Kidney capillary endothelial cell (primary cell): ENCODE results near the gene FGF22.
"Not testable (repeated sequence)": the region's sequence is repeated elsewhere in the genome, so short reads cannot be mapped to it uniquely, and the experiment has no call there.

Experiments
- DNase-seq: peaks from one replicate; pipeline ENCODE4 v3.0.0-alpha.2; 2018; ENCODE audit warnings: low spot score

The FGF22 gene

DNA sequence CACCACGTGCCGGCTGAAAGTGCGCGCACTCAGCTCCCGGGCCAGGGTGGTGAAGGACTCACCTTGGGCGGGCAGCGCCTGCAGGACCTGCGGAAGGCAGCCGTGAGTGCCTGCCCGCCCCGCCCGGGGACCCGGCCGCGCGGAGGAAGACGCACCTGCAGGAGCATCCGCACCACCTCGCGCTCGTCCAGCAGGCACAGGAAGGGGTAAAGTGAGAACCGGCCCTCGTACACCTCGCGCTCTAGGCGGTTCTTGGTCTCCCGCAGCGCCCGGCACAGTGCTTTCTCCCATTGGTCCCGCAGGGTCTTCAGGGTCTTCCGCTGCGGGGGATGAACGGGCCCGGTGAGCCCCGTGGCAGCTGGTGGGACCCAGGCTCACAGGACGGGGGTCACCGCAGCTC, 17.0 kb upstream of the FGF22 start:
- no peak for DNase-seq

DNA sequence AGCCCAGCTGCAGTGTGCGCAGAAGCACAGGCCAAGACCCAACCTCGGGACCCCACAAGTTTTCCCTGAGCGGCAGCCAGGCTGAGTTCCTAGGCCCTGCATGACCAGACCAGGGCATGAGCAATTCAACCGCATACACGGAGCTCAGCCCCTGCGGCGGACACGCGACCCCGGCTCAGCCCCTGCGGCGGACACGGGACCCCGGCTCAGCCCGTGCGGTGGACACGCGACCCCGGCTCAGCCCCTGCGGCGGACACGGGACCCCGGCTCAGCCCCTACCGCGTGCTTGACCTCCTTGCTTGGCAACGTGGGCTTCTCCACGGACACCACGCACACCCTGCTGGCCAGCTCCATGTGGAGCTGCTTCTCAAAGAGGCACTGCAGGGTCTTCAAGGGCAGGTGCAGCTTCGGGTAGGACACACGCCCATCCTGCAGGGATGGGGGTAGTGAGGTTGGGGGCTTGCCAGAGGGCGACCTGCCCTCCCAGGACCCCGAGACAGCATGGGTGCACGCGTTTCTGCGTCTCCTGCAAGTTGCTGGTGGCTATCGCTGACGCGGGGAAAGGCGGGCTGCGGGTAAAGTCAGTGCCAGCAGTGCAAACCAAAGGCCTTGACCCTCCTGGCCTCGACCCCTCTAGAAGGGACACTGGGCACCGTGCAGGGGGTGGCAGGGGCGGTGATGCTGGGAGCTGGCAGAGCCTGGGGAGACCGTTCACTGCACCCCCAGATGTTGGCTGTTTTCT, 16.3 kb upstream of the FGF22 start:
- DNase-seq, result no peak

DNA sequence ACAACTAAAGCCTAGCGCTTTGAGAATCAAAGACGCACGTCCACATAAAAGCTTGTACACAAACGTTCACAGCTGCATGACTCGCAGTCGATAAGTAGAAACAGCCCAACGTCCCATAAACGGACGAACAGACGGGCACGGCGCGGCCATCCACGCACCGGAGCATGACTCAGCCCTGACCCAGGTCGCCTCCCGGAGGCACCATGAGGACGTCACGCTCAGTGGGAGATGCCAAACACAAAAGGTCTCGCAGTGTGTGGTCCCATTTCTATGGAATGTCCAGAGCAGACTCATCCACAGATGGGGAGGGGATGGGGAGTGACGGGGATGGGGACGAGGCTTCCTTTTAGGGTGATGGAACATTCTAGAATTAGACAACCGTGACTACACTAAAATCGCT, 15.7 kb upstream of the FGF22 start:
- DNase-seq, result no peak

DNA sequence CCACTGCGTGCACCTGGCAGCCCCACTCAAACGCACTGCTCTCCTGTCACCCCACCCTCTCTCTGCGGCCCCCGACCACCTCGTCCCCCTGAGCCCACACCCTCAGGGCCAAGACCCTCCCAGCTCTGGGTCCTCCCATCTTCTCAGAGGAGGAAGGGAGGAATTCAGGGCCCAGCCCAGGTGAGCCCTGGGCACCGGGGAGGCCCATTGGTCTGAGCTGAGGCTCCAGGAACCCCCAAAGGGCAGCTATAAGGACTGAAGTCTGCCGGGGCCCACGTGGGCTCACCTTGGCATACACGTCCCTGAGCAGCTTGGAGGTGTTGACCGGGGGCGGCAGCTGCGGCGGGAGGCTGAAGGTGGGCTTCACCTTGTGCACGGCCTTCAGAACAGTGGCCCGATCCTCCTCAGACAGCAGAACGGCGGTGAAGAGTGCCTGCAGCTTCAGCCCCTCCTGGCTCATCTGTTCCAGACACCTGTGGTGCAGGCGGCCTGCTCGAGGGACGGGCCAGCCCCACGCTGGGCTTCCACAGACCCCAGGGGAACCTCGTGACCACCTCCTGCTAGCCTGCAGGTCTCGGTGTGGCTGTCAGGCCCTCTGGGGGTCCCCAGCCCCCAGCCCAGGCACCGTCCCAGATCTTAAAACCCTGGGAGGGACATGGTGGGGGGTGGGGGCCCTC, 15.1 kb upstream of the FGF22 start:
- DNase-seq, result no peak

DNA sequence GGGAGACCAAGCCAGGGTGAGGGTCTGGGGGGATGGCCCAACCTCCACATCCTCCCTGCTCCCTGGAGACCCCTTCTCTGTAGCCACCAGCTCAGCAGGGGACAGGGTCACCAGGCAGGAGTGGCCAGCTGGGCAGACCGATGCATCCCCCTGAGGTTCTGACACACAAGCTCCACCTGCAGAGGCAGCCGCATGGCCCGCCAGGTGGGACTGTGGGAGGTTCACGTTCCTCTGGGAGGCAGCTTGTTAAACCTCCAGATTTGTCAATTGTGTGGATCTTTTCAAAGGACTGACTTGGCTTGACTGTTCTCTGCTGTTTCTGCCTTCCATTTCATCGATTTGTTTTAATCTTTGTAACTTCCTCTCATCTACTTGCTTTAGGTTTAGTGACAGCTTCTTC, 14.4 kb upstream of the FGF22 start:
- DNase-seq, result no peak

DNA sequence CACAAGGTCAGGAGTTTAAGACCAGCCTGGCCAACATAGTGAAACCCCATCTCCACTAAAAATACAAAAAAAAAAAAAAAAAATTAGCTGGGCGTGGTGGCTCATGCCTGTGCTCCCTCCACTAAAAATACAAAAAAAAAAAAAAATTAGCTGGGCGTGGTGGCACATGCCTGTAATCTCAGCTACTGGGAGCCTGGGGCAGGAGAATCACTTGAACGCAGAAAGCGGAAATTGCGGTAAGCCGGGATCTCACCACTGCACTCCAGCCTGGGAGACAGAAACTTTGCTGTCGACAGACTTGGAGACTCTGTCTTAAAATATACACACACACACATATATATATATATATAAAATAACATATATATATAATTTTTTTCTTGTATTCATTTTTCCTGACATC, 13.1 kb upstream of the FGF22 start:
- DNase-seq, result not testable (repeated sequence)

DNA sequence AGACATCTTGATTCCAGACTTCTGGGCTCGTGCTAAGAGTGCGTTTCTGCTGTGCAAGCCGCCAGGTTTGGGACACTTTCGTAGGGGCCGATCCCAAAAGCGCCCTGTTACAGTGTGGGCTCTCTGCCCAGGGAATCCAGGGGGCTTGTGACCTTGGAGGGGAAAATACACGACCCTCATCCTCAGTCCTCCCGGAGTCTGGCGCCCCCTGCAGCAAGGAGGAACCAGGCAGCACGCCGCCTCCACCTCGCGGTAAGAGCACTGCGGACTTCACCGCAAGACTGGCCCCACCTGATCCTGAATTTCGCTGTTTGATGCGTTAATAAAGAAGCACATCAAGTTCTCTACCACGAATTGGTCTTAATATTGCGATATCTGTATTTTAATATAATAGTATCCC, 11.5 kb upstream of the FGF22 start:
- DNase-seq, result no peak

DNA sequence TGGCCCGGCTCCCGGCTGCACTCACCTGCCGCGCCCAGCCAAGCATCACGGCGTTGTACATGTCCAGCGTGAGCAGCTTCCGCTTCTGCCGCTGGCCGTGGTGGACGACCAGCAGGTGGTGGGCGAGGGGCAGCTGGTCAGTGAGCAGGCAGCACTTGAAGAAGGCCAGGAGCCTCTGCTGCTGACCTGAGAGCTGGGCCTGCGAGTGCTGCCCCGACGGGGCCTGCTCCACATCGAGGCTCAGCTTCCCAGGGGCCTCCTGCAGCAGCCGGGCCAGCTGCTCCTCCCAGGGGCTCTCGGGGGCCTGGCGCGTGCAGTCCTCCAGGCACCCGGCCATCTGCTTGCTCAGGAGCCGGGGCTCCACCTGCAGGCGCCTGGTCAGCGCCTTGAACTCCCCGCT, 10.2 kb upstream of the FGF22 start:
- DNase-seq, result not testable (repeated sequence)

DNA sequence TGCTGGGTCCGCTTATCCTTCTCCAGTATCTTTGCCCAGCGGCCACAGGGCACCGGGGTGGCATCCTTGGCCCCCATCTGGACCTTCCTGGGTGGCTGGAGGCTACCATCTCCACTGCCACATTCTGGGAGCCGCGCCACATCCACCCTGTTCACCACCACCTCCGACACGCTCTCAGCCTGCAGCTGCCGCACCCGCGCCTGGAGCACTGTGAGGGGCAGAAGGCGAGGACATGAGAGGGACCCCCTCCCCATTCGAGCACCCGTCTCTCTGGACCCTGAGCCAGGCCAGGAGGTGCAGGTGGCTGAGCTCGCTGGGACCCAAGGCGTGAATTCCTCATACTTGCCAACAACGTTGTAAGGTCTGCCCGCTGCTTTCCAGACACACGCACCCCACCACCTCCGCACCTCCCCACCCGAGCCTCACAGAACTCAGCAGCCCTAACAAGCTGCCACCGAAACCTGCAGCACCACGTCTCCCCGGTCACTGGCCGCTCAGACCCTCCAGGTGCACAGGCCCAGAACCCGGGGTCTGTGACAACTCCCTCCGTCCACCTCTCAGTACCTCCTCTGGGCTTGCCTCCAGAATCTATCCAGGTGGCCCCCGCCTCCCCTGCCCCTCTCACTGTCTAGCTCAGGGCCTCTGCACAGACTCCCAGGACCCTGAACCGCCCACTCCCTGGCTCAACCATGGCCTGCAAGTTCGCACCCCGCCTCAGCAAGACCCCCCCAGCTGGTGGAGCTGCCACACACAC, 9.5 kb upstream of the FGF22 start:
- no peak for DNase-seq

DNA sequence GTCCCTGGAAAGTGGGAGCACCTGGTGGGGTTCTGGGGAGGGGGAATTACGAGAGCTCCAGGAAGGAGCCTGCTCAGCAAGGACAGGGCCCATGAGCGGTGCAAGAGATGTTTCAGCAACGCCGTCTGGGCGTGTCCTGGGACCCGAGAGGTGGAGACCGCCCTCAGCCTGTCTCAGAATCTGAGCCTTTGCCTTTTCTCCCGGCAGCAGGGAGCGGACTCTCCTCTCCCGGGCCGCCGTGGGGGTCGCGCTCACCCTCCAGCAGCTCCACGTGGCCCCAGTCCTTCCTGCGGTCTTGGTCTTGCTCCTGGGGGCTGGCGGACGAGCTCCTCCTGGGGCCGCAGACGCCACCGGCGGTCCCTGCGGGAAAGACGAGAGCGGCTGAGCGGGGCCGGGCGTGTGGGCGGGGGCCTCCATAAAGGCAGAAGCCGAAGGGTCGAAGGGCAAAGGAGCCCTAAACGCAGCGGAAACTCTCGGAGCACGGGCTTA, 7.1 kb upstream of the FGF22 start:
- peak; percentile 65 for DNase-seq

DNA sequence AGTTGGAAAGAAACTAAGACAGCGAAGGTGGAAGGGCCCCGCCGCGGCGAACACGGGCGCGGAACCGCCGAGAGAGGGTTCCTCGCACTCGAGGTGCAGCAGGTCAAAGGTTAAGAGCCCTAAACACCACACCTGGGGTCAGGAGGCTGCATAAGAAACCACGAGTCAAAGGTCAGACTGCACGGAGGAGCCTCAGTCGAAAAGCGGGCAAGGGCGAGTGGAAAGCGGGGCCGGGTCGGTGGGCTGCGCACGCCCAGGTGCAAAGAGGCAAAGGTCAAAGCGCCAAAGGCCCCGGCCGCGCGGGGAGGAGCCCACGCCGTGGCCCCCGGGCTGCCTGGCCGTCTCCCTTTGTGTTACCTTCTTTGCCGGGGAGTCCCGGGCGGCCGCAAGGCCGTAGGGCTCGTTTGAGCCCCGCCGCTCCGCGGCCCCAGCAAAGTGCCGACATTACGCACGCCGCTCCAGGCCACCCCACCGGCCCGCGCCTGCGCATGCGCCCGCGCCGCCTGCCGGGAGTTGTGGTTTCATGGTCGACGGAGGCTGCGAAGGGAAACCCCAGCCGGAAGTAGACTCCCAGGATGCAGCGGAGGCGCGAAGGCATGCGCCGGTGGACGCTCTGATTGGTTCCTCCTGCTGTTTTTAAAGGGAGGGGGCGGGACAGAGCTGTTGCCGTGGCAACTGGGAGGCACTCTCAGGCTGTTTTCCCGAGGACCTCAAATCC, 6.5 kb upstream of the FGF22 start, which contains the start of gene POLRMT:
TSS of gene POLRMT (minus strand) at position 470 of the 718 bp plus-strand sequence. CDS start at position 445, 25 bp downstream.
- DNase-seq, result peak; percentile 96

DNA sequence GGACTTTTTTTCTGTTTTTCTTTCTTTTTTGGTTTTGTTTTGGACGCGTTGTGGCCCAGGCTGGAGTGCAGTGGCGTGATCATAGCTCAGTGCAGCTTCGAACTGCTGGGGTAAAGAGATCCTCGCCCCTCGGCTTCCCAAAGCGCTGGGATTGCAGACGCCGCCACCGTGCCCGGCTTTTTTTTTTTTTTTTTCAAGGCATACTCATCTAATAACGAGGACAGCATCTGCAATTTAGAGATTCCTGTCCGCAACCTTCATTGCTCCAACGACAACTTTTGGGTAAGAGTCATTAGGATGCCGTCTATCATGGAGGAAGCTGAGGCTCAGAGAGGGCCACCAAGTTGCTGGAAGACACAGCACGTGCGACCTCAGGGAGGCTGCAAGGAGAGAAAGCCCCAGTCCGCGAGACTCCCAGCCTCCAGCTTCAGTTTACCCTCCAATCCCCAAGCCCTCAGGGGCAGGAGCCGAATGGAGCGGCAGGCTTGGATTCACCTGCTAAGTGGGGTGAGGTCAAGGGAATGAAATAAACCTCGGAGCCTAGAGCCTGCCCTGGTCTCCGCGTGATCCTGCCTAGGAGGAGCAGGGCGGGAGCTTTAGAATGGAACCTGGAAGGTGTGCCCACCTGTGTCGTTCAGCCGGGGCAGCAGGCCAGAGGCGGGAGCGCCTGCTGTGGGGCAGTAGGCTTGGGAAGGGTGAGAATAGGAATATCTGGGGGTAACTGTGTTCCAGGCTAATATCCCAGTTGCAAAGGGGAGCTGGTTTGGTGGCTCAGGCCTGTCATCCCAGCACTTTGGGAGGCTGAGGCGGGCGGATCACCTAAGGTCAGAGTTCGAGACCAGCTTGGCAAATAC, 5.7 kb upstream of the FGF22 start:
- DNase-seq, result peak; percentile 18

DNA sequence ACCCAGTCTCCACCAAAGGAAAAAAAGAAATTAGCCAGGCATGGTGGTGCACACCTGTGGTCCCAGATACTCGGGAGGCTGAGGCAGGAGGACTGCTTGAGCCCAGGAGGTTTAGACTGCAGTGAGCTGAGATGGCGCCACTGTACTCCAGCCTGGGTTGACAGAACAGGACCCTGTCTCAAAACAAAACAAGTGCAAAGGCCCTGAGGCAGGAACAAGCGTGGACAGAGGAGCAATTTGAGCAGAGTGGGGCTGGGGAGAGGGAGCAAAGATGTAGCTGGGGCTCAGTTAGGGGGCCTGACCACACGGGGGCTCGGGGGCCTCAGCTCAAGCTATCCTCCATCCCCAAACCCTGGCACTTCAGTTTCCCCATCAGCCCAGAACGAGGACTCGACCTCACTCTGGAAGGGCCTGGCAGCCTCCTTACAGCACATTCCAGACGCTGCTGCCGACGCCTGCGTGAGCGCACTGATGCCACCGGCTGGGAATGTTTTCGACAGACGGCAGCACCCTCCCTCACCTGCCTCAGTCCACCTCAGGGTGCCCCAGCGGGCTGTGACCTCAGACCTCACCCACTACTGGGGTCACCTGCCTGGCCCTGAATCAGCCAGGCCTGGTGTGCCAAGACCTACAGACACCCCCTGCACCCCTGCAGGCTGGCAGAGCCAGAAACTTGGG, 4.6 kb upstream of the FGF22 start:
- DNase-seq, result no peak

DNA sequence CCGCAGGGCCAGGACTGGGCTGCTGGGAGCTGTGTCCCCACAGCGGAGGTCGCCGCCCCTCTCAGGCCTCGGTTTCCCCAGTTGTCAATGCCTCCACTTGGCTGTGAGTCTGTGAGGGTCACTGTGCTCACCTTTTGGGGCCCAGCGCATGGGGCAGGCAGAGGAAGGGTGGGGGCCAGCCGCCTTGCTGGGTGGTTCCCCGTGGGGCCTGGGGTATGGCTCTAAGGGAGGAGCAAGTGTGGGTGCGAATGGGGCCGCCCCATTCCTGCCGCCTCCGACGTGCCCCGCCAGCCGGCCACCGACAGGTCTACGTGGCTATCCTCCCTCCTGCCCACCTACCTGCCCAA, 800 bp upstream of the FGF22 start:
- no peak for DNase-seq

DNA sequence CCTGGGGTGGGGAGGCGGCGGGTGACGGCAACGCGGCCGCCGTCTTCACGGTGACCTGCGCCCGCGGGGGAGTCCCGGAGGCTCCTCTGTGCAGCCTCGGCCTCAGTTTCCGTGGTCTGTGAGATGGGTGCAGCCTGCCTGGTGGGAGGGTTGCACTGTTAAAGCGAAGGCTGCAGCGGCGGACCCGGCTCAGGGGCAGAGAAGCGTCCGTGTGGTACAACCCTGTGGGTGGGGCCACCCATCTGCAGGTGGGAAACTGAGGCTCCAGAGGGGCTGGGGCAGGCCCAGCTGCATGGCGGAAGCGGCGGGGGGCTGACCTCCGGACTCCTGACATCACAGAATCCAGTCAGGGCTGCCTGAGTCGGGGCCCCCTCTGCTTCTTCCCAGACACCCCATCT, 481 bp downstream of the FGF22 start:
- DNase-seq, result no peak

DNA sequence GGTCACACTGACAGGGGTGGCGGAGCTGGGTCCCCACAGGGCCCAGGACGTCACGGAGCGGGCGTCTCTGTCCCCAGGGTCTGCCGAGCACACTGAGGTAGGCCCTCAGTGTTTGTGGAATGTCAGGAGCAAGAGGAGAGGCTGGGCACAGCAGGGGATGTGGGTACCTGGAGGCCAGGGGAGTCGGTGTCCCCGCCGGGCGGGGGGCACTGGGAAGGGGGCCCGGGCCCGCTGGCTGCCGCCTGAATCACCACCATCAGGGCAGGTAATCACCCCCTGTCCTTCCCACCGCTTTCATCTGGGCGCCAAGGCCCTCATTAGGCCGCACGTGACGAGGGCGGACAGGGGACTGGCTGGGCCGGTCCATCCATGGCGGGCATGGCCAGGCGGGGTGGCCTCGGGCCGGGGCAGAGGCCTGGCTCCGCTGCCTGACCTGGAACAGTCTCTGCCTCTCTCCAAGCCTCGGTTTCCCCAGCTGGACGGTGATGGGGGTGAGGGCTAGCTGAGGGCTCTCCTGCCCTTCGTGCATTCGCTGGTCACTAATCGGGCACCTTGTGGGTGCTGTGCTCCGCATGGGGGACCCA, 1.0 kb downstream of the FGF22 start:
- DNase-seq, result no peak

DNA sequence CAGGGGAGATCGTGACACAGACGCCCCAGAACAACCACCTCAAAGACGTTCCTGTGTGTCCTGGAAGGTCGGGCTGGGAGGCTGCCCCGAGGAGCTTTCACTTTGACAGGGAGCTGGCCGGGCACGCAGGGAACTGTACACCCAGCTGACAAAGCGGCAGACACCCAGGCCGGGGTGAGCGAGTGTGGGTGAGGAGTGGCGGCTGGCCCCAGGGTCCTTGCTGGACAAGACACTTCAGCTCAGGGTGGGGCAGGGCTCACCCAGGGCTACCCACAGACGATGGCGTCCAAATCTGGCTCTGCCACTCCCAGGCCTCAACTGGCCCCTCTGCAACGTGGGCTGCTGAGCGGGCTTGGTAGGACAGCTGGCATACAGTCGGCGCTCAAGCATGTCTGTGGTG, 2.0 kb downstream of the FGF22 start:
- DNase-seq, result no peak

DNA sequence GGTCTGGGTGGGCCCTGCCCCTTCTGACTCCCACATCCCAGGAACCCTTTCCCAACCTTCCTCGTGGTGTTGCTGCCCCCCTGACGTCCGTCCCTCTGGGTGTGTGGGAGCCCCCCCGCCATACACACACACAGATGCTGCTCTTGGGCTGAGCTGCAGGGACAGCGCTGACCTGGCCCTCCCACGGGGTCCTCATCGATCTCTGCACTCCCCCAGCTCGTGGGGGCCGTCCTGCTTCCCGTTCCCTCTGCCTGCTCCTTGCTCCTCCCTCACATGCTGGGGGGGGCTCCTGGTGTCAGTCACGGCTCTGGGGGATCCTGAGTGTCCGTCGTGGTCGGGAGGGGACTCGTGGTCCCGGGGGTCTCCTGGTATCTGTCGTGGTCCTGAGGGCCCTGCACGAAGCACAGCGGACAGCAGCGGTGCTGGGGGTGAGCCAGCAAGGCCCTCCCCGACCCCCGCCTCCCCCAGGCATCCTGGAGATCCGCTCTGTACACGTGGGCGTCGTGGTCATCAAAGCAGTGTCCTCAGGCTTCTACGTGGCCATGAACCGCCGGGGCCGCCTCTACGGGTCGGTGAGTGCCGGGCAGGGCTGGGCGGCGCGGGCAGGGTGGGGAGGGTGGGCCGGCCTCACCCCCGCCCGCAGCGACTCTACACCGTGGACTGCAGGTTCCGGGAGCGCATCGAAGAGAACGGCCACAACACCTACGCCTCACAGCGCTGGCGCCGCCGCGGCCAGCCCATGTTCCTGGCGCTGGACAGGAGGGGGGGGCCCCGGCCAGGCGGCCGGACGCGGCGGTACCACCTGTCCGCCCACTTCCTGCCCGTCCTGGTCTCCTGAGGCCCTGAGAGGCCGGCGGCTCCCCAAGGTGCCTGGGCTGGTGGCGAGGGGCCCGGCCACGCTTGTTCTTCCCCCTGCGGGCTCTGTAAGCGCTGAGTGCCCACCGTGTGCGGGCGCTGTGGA, 3.4 kb downstream of the FGF22 start:
- no peak for DNase-seq

DNA sequence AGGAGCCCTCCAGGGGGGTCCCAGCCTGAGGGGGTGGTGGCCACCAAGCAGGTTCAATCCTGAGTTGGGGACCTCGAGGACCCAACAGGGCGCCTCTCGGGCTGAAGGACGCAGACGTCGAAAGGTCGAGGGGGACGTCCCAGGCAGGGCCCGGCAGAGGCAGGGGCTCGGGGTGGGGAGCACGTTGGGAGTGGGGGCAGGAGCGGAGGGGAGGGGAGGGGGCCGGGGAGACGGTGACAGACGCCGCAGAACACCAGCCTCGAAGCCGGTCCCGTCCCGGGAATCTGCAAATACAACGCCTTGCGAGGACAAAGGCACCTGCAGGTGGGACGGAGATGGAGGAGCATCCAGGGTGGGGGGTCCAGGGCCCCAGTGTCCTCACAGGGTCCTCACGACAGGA, 4.1 kb downstream of the FGF22 start:
- no peak for DNase-seq
